Astrocyte of the cerebellum (primary cell): ENCODE results near the gene TRIAP1.

Experiments used
- DNase-seq: peaks from one replicate; pipeline ENCODE4 v3.0.0-alpha.2; 2011; ENCODE audit warnings: low read depth
- H3K4me3 ChIP-seq: 2 replicates; pipeline ENCODE4 v1.5.1; 2011; ENCODE audit warnings: mild to moderate bottlenecking, low read depth, low read length, moderate library complexity
- CTCF ChIP-seq: IDR thresholded peaks from 2 replicates; pipeline ENCODE4 v1.5.1; 2012; ENCODE audit warnings: low read length, low read depth, moderate library complexity, mild to moderate bottlenecking; ENCODE audit errors: missing control alignments
- in situ Hi-C: cut with HindIII; loops from 2 replicates; pipeline ENCODE4 v1.10.0; 2017; ENCODE audit warnings: low sequenced_read_pairs

TRIAP1 gene

GRCh38 chr12:120468325-120468820, 22.2 kb upstream of the TRIAP1 start:
- peak; percentile 8 for DNase-seq
- TF ChIP-seq CTCF: no peak
- in situ Hi-C loops: no loop called here
- H3K4me3 ChIP-seq: peak overlapping the region; percentile 79

GRCh38 chr12:120467439-120467838, 21.3 kb upstream of the TRIAP1 start:
- in situ Hi-C loops: no loop called here
- H3K4me3 ChIP-seq: no peak overlapping the region
- no peak for DNase-seq

GRCh38 chr12:120466560-120467315, 20.6 kb upstream of the TRIAP1 start:
- in situ Hi-C loops: no loop called here
- no peak overlapping the region for H3K4me3 ChIP-seq
- TF ChIP-seq CTCF: peak; percentile 74
- no peak for DNase-seq

More at GRCh38 chr12:120467439-120467838, 21.3 kb upstream of the TRIAP1 start:
- TF ChIP-seq CTCF: no peak

- TF ChIP-seq CTCF: no peak
- no peak for DNase-seq
- in situ Hi-C loops: no loop called here
Measured at GRCh38 chr12:120465756-120466155, 19.6 kb upstream of the TRIAP1 start.

GRCh38 chr12:120463712-120464111, 17.5 kb upstream of the TRIAP1 start:
- no peak overlapping the region for H3K4me3 ChIP-seq
- in situ Hi-C loops: no loop called here
- DNase-seq: no peak
- TF ChIP-seq CTCF: no peak

More at GRCh38 chr12:120465756-120466155, 19.6 kb upstream of the TRIAP1 start:
- H3K4me3 ChIP-seq: no peak overlapping the region

- no peak overlapping the region for H3K4me3 ChIP-seq
- TF ChIP-seq CTCF: no peak
- in situ Hi-C loops: no loop called here
- no peak for DNase-seq
Measured at GRCh38 chr12:120462099-120462640, 16.0 kb upstream of the TRIAP1 start.
